ENCODE measurements around the gene ABHD12B.

GRCh38 chr14:50871914-50872732 lies at the start of gene ABHD12B:
- TF ChIP-seq, protein P1, sequence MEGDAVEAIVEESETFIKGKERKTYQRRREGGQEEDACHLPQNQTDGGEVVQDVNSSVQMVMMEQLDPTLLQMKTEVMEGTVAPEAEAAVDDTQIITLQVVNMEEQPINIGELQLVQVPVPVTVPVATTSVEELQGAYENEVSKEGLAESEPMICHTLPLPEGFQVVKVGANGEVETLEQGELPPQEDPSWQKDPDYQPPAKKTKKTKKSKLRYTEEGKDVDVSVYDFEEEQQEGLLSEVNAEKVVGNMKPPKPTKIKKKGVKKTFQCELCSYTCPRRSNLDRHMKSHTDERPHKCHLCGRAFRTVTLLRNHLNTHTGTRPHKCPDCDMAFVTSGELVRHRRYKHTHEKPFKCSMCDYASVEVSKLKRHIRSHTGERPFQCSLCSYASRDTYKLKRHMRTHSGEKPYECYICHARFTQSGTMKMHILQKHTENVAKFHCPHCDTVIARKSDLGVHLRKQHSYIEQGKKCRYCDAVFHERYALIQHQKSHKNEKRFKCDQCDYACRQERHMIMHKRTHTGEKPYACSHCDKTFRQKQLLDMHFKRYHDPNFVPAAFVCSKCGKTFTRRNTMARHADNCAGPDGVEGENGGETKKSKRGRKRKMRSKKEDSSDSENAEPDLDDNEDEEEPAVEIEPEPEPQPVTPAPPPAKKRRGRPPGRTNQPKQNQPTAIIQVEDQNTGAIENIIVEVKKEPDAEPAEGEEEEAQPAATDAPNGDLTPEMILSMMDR (IDR thresholded peaks at IDR 0.05; ENCODE audit: low read depth, low read length), result no peak
- TF ChIP-seq EZH2phosphoT487 (IDR thresholded peaks at IDR 0.05; ENCODE audit: low read depth), result no peak
